ENCODE measurements around the gene TTLL11. TPM values are rescaled to one million over a fixed set of nuclear protein-coding genes. Genes with fewer than 3 reads are reported as not detected.

The TTLL11 gene
- polyA plus RNA-seq, 1 of the 3 experiments (the other 2 are of a cell fraction), result 6.8 TPM

DNA sequence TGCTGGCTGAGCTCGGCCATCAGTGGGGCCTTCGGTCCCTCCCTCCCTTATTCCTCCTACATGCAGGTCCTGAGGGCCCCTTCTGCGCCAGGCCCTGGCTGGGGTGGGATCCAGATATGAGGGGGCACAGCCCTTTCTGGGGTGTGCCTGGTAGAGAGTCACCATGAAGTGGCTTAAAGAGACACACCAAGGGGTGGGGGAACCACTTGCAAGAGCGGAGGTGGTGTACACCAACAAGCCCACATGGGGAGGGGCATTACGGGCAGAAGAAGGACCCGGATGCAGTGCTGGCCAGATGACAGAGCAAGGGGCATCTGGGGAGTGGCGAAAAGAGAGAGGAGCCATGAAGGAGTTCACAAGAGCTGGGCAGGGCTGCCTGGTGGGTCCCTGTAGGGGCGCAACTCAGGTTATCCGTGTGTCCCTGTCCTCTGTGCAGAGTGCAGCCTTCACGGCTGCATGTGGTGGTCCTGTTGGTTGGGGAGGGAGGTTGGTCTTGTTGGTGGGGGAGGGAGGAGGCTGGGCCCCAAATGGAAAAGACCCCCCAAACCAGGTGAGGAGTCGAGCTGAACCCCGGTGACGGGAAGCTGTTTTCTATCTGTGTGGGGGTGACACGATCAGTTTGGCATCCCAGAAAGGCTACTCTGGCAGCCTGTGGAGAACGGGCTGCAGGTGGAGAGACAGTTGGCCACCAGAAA is 283.6 kb downstream of the TTLL11 start:
- Histone ChIP-seq H3K36me3 (replicated peaks in 1 of 2; ENCODE audit: control insufficient read depth in 1 of 2, insufficient read depth in 2 of 2, low read length in 1 of 2) (no peaks in the 10 kb centered on the region), H2AFZ (ENCODE audit: low read depth) (no peak overlapping the region), H3F3A (replicated peaks; ENCODE audit: insufficient read depth) (no peaks in the 10 kb centered on the region), H3K27me3 (ENCODE audit: insufficient read depth) (no peaks in the 10 kb centered on the region), H3K4me2 (no peak overlapping the region), H3K9me3 (peaks cover 6% of the 10 kb centered on the region; the same call in 1 of the 2 replicates), H3K9ac (no peak overlapping the region), H4K20me1 (ENCODE audit: insufficient read depth) (no peaks in the 10 kb centered on the region), H3K27ac (ENCODE audit: low read depth in 2 of 2, low read length in 1 of 2) (no peak overlapping the region), H3K79me2 (ENCODE audit: insufficient read depth) (no peaks in the 10 kb centered on the region), H3K4me1 (ENCODE audit: control insufficient read depth in 1 of 2, insufficient read depth in 2 of 2, low read depth in 1 of 2, low read length in 1 of 2) (no peaks in the 10 kb centered on the region), H3K9me2 (no peaks in the 10 kb centered on the region), H3K4me3 (ENCODE audit: low read depth in 2 of 2, low read length in 1 of 2) (no peak overlapping the region)
- 72% methylated on average over 14 of the region's 15 CpGs for WGBS (ENCODE audit: low lambda C conversion rate)
- CTCF ChIA-PET, result no interaction called here
- DNase-seq, result no peak
- TF ChIP-seq SIN3A (IDR thresholded peaks at IDR 0.05; ENCODE audit: borderline replicate concordance, low read depth, low read length) (no peak), TEAD4 (IDR thresholded peaks at IDR 0.05; ENCODE audit: borderline replicate concordance, insufficient read depth) (no peak), EP300 (IDR thresholded peaks at IDR 0.05; ENCODE audit: borderline replicate concordance in 1 of 2, low read depth in 1 of 2, low read length in 1 of 2) (no peak), NFIC (IDR thresholded peaks at IDR 0.05; ENCODE audit: borderline replicate concordance) (no peak), REST (IDR thresholded peaks at IDR 0.05; ENCODE audit: low read depth, low read length) (no peak), USF2 (IDR thresholded peaks at IDR 0.05; ENCODE audit: borderline replicate concordance, low read depth, low read length) (no peak), MEF2A (IDR thresholded peaks at IDR 0.05; ENCODE audit: borderline replicate concordance, low read depth) (no peak), SMC3 (IDR thresholded peaks at IDR 0.05; ENCODE audit: low read depth, low read length) (no peak), RFX5 (IDR thresholded peaks at IDR 0.05; ENCODE audit: low read length) (no peak)
- TF ChIP-seq, protein P1, sequence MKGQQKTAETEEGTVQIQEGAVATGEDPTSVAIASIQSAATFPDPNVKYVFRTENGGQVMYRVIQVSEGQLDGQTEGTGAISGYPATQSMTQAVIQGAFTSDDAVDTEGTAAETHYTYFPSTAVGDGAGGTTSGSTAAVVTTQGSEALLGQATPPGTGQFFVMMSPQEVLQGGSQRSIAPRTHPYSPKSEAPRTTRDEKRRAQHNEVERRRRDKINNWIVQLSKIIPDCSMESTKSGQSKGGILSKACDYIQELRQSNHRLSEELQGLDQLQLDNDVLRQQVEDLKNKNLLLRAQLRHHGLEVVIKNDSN (IDR thresholded peaks at IDR 0.05; ENCODE audit: borderline replicate concordance, low read depth), result no peak
- TF ChIP-seq, protein P2, sequence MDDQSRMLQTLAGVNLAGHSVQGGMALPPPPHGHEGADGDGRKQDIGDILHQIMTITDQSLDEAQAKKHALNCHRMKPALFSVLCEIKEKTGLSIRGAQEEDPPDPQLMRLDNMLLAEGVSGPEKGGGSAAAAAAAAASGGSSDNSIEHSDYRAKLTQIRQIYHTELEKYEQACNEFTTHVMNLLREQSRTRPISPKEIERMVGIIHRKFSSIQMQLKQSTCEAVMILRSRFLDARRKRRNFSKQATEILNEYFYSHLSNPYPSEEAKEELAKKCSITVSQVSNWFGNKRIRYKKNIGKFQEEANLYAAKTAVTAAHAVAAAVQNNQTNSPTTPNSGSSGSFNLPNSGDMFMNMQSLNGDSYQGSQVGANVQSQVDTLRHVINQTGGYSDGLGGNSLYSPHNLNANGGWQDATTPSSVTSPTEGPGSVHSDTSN (IDR thresholded peaks at IDR 0.05), result no peak
- POLR2A ChIA-PET, result no interaction called here

Measured in SK-N-SH (cell line).